Nephron progenitor cell (in vitro differentiated cells): ENCODE measurements around the gene KCNN4.
A peak's percentile ranks its signal among the peaks of the same experiment; 100 is the strongest.

ENCODE experiments used
- DNase-seq: peaks from one replicate; pipeline ENCODE4 v3.0.0; 2021
- H3K27ac Mint-ChIP-seq: 2 replicates; pipeline ENCODE4 v1.8.0; 2021; ENCODE audit warnings: mild to moderate bottlenecking, moderate library complexity, mixed read lengths
- H3K27me3 Mint-ChIP-seq: 2 replicates; pipeline ENCODE4 v1.8.0; 2021; ENCODE audit warnings: mild to moderate bottlenecking, low read depth, mixed read lengths; ENCODE audit not compliant: poor library complexity
- H3K36me3 Mint-ChIP-seq: 2 replicates; pipeline ENCODE4 v1.8.0; 2021; ENCODE audit warnings: low read depth, mixed read lengths
- H3K4me1 Mint-ChIP-seq: 2 replicates; pipeline ENCODE4 v1.8.0; 2021; ENCODE audit warnings: mixed read lengths
- H3K4me3 Mint-ChIP-seq: 2 replicates; pipeline ENCODE4 v1.8.0; 2021; ENCODE audit warnings: mild to moderate bottlenecking, moderate library complexity, mixed read lengths
- H3K9me3 Mint-ChIP-seq: 2 replicates; pipeline ENCODE4 v1.8.0; 2021; ENCODE audit warnings: mild to moderate bottlenecking, moderate library complexity, mixed read lengths
- TF ChIP-seq, protein P1 (sequence below): fragments of 200-600 bp; sonication (generic); IDR thresholded peaks from 2 replicates; pipeline ENCODE4 v1.5.0; 2021; ENCODE audit warnings: antibody characterized with exemption

Gene KCNN4

DNA sequence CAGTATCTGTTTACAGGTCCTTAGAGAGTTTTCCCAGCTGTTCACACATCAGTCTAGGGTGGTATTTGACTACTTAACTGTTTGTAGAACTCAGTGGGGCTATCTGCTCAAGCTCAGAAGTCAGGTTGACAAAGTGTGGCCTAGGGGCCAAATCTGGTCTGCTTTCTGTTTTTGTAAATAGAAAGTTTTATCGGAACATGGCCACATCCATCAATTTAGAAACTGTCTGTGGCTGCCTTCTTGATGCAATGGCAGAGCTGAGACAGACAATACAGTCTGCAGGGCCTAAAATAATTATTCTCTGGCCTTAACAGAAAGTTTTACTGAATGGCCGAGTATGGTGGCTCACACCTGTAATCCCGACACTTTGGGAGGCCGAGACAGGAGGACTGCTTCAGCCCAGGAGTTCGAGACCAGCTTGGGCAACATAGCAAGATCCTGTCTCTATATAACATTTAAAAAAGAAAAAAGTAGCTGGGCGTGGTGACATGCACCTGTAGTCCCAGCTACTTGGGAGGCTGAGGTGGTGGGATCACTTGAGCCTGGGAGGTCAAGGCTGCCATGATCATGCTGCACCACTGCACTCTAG is 28.4 kb downstream of the KCNN4 start:
- Mint-ChIP-seq H3K4me3 (no peak overlapping the region), H3K4me1 (peaks cover 46% of the 10 kb centered on the region), H3K27me3 (peaks cover 2% of the 10 kb centered on the region), H3K27ac (peak overlapping the region; percentile 64), H3K36me3 (peaks cover 45% of the 10 kb centered on the region), H3K9me3 (no peaks in the 10 kb centered on the region)
- TF ChIP-seq, protein P1, sequence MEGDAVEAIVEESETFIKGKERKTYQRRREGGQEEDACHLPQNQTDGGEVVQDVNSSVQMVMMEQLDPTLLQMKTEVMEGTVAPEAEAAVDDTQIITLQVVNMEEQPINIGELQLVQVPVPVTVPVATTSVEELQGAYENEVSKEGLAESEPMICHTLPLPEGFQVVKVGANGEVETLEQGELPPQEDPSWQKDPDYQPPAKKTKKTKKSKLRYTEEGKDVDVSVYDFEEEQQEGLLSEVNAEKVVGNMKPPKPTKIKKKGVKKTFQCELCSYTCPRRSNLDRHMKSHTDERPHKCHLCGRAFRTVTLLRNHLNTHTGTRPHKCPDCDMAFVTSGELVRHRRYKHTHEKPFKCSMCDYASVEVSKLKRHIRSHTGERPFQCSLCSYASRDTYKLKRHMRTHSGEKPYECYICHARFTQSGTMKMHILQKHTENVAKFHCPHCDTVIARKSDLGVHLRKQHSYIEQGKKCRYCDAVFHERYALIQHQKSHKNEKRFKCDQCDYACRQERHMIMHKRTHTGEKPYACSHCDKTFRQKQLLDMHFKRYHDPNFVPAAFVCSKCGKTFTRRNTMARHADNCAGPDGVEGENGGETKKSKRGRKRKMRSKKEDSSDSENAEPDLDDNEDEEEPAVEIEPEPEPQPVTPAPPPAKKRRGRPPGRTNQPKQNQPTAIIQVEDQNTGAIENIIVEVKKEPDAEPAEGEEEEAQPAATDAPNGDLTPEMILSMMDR: no peak
- no peak for DNase-seq

DNA sequence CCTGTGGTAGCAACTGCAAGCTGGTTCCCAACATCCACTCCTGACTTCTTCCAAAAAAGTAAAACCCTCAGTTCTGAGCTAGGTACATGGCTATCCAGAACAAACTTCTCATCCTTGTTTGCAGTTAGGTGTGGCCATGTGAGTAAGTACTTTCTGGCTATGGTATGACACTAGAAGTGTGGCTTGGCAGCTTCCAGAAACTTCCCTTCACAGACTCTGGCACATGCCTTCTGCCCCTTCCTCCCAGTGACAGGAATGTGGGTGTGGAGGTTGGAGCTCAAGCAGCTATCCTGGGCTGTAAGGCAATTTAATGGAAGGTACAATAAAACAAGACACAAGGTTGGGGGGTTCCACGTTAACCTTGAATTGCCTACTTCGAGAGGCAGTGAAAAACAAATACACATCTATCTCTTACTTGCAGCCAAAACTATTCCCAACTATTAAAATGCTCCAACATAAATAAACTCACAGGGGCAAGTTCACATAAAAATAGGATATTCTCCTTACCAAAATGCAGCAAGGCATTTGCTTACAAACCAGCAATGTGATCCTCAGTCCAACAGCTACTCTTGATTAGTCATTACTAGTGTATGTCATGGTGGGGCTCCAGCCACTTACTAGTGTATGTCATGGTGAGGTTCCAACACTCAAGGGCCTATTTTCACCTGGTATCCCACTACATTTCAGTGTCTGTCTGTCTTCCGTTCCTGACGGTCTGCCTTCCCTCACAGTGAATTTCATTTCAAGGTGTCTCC is 29.1 kb downstream of the KCNN4 start:
- H3K4me3 Mint-ChIP-seq: no peak overlapping the region
- H3K27ac Mint-ChIP-seq: peak overlapping the region; percentile 64
- H3K4me1 Mint-ChIP-seq: peaks cover 46% of the 10 kb centered on the region
- H3K36me3 Mint-ChIP-seq: peaks cover 45% of the 10 kb centered on the region
- no peak for DNase-seq
- TF ChIP-seq, protein P1: no peak
- H3K9me3 Mint-ChIP-seq: no peaks in the 10 kb centered on the region
- peaks cover 2% of the 10 kb centered on the region for H3K27me3 Mint-ChIP-seq

GRCh38 chr19:43749898-43750297 is 30.9 kb downstream of the KCNN4 start:
- H3K4me3 Mint-ChIP-seq: no peak overlapping the region
- no peaks in the 10 kb centered on the region for H3K9me3 Mint-ChIP-seq
- TF ChIP-seq, protein P1: no peak
- H3K27me3 Mint-ChIP-seq: no peaks in the 10 kb centered on the region
- no peak overlapping the region for H3K27ac Mint-ChIP-seq
- DNase-seq: no peak
- H3K4me1 Mint-ChIP-seq: peaks cover 29% of the 10 kb centered on the region
- H3K36me3 Mint-ChIP-seq: peaks cover 44% of the 10 kb centered on the region

DNA sequence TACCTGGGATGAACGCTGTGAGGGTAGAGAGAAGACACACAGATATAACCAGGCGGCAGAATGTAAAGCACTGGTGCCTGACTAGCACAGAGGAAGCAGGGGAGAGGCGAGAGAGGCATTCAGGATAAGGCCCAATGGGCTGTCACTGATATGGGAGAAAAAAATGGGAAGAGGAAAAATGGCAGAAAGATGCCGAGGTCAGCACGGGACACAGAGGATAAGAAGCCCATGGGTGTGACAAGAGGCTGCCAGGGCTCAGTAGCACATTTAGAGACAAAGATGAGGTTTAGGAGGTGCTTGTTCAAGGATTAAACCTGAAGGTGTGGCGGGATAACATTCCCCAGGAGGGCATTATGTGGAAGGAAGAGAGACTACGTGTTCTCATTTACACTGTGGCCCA is 31.6 kb downstream of the KCNN4 start:
- peaks cover 52% of the 10 kb centered on the region for H3K36me3 Mint-ChIP-seq
- H3K9me3 Mint-ChIP-seq: no peaks in the 10 kb centered on the region
- H3K4me3 Mint-ChIP-seq: no peak overlapping the region
- no peak for DNase-seq
- H3K27ac Mint-ChIP-seq: no peak overlapping the region
- TF ChIP-seq, protein P1: no peak
- H3K4me1 Mint-ChIP-seq: peaks cover 23% of the 10 kb centered on the region
- H3K27me3 Mint-ChIP-seq: no peaks in the 10 kb centered on the region

DNA sequence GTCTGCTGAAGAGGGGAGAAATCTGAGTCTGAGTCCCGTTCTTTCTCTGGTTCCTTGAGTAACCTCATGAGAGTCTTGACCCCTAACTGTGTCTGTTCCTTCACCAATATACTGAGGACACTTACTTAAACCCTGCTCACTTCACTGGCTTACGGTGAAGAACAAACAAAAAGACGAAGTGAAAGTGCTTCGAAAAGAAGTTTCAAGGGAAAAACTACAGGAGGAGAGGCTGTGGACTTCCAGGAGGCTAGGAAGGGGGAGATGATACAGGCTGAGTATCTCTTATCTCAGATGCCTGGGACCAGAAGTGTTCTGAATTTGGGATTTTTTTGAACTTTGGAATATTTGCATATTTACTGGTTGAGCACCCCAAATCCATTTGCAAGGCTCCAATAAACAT is 32.1 kb downstream of the KCNN4 start:
- H3K4me3 Mint-ChIP-seq: no peak overlapping the region
- DNase-seq: no peak

More for the DNA sequence above, 32.1 kb downstream of the KCNN4 start:
- H3K4me1 Mint-ChIP-seq: peaks cover 19% of the 10 kb centered on the region
- peaks cover 56% of the 10 kb centered on the region for H3K36me3 Mint-ChIP-seq
- TF ChIP-seq, protein P1: no peak
- no peaks in the 10 kb centered on the region for H3K27me3 Mint-ChIP-seq
- peak overlapping the region; percentile 43 for H3K27ac Mint-ChIP-seq
- H3K9me3 Mint-ChIP-seq: no peaks in the 10 kb centered on the region
